DOHH2 (cell line): Measurements from ENCODE around the gene CFAP298.

Experiments
- H3F3A ChIP-seq: fragments of 200-600 bp; sonication (generic), shearing (Covaris generic); 2 replicates; pipeline ENCODE4 v1.6.0; 2016; ENCODE audit warnings: antibody characterized with exemption, mild to moderate bottlenecking; ENCODE audit not compliant: control insufficient read depth, insufficient read depth
- H3K27ac ChIP-seq: fragments of 200-600 bp; sonication (generic); 2 replicates; pipeline ENCODE4 v1.5.1; 2014; ENCODE audit warnings: low read depth, mild to moderate bottlenecking, low read length, moderate library complexity
- H3K27me3 ChIP-seq: fragments of 200-600 bp; sonication (generic); 2 replicates; pipeline ENCODE4 v1.6.1; 2014; ENCODE audit warnings: mild to moderate bottlenecking, low read length, mixed read lengths; ENCODE audit not compliant: control insufficient read depth
- H3K36me3 ChIP-seq: fragments of 200-600 bp; sonication (generic); 2 replicates; pipeline ENCODE4 v1.6.1; 2014; ENCODE audit warnings: mild to moderate bottlenecking, low read length, moderate library complexity, mixed read lengths; ENCODE audit not compliant: control insufficient read depth
- H3K4me1 ChIP-seq: fragments of 200-600 bp; sonication (generic); 2 replicates; pipeline ENCODE4 v1.6.1; 2014; ENCODE audit warnings: mild to moderate bottlenecking, low read length, mixed read lengths; ENCODE audit not compliant: control insufficient read depth
- H3K4me2 ChIP-seq: fragments of 200-600 bp; sonication (generic); 2 replicates; pipeline ENCODE4 v1.6.0; 2014; ENCODE audit warnings: mild to moderate bottlenecking, low read length, moderate library complexity
- H3K4me3 ChIP-seq: fragments of 200-600 bp; sonication (generic); 2 replicates; pipeline ENCODE4 v1.5.1; 2014; ENCODE audit warnings: mild to moderate bottlenecking, low read length, mixed read lengths
- H3K79me2 ChIP-seq: fragments of 200-600 bp; sonication (generic); 2 replicates; pipeline ENCODE4 v1.6.1; 2014; ENCODE audit warnings: mild to moderate bottlenecking, low read length, mixed read lengths; ENCODE audit not compliant: control insufficient read depth
- H3K9me2 ChIP-seq: fragments of 200-600 bp; sonication (generic); replicated peaks from 2 replicates; pipeline ENCODE4 v1.6.1; 2014; ENCODE audit warnings: mild to moderate bottlenecking, low read length, mixed read lengths; ENCODE audit not compliant: control insufficient read depth
- H3K9me3 ChIP-seq: fragments of 200-600 bp; sonication (generic); 2 replicates; pipeline ENCODE4 v1.6.1; 2014; ENCODE audit warnings: antibody characterized with exemption, low read length, mixed read lengths; ENCODE audit not compliant: control insufficient read depth, insufficient read depth
- H4K20me1 ChIP-seq: fragments of 200-600 bp; sonication (generic); 2 replicates; pipeline ENCODE4 v1.6.0; 2014; ENCODE audit warnings: low read depth, mild to moderate bottlenecking, antibody characterized with exemption, low read length, moderate library complexity; ENCODE audit not compliant: control insufficient read depth, insufficient read depth
- EZH2phosphoT487 ChIP-seq: fragments of 200-600 bp; sonication (generic); IDR thresholded peaks from 2 replicates; pipeline ENCODE4 v1.6.1; 2017; ENCODE audit warnings: borderline replicate concordance, mild to moderate bottlenecking, antibody characterized with exemption, low read length, moderate library complexity, mixed read lengths
- TF ChIP-seq, protein P1 (sequence below): fragments of 200-600 bp; sonication (generic); IDR thresholded peaks from one replicate; pipeline ENCODE4 v1.5.1; 2014; ENCODE audit warnings: antibody characterized with exemption, mild to moderate bottlenecking, low read depth, low read length; ENCODE audit not compliant: poor library complexity, severe bottlenecking

CFAP298 gene

GRCh38 chr21:32608851-32609250 is 3.3 kb downstream of the CFAP298 start:
- peaks cover 28% of the 10 kb centered on the region for H3K79me2 ChIP-seq
- H3F3A ChIP-seq = peaks cover 3% of the 10 kb centered on the region
- no peak overlapping the region for H3K4me3 ChIP-seq
- H4K20me1 ChIP-seq = no peaks in the 10 kb centered on the region
- H3K27me3 ChIP-seq = no peaks in the 10 kb centered on the region
- H3K9me2 ChIP-seq = no peaks in the 10 kb centered on the region
- peaks cover 68% of the 10 kb centered on the region for H3K36me3 ChIP-seq
- H3K9me3 ChIP-seq = no peaks in the 10 kb centered on the region
- no peak overlapping the region for H3K27ac ChIP-seq
- H3K4me1 ChIP-seq = peaks cover 16% of the 10 kb centered on the region
- TF ChIP-seq, protein P1, sequence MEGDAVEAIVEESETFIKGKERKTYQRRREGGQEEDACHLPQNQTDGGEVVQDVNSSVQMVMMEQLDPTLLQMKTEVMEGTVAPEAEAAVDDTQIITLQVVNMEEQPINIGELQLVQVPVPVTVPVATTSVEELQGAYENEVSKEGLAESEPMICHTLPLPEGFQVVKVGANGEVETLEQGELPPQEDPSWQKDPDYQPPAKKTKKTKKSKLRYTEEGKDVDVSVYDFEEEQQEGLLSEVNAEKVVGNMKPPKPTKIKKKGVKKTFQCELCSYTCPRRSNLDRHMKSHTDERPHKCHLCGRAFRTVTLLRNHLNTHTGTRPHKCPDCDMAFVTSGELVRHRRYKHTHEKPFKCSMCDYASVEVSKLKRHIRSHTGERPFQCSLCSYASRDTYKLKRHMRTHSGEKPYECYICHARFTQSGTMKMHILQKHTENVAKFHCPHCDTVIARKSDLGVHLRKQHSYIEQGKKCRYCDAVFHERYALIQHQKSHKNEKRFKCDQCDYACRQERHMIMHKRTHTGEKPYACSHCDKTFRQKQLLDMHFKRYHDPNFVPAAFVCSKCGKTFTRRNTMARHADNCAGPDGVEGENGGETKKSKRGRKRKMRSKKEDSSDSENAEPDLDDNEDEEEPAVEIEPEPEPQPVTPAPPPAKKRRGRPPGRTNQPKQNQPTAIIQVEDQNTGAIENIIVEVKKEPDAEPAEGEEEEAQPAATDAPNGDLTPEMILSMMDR = no peak
- no peak for TF ChIP-seq EZH2phosphoT487
- H3K4me2 ChIP-seq = no peak overlapping the region

GRCh38 chr21:32605469-32605868 is 6.7 kb downstream of the CFAP298 start:
- peaks cover 3% of the 10 kb centered on the region; the same call in 1 of the 2 replicates for H3K4me1 ChIP-seq
- TF ChIP-seq EZH2phosphoT487 = no peak
- TF ChIP-seq, protein P1 = no peak
- no peak overlapping the region for H3K4me3 ChIP-seq
- no peaks in the 10 kb centered on the region for H3K9me2 ChIP-seq
- H3F3A ChIP-seq = no peaks in the 10 kb centered on the region
- H3K36me3 ChIP-seq = peaks cover 87% of the 10 kb centered on the region
- no peaks in the 10 kb centered on the region for H4K20me1 ChIP-seq
- peaks cover 13% of the 10 kb centered on the region for H3K79me2 ChIP-seq
- no peaks in the 10 kb centered on the region for H3K9me3 ChIP-seq
- no peak overlapping the region for H3K4me2 ChIP-seq
- H3K27ac ChIP-seq = no peak overlapping the region
- H3K27me3 ChIP-seq = no peaks in the 10 kb centered on the region

DNA sequence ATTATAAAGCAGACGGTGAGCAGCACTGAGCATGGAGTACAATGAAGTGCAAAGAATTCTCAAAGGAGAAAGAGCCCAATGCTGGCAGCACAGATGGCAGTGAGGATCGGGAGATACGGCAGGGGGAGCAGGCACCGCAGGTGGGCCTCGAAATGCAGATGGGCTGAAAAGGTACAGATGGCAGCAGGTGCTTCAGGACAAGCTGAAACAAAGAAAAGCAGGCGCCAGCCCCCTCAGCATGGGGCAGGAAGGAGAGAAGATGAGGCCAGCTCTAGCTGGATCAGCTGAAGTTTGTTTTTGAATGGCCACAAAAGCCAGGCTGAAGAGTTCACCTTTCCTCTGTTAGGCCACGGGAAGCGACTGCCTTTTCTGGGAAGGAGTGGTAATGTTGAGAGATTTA is 7.7 kb downstream of the CFAP298 start:
- Histone ChIP-seq H3K4me3 (no peak overlapping the region), H3K27me3 (no peaks in the 10 kb centered on the region), H3K79me2 (0 out of 2 replicates have a peak, but pooled peaks cover 4% of the 10 kb centered on the region), H3K4me2 (no peak overlapping the region), H3K9me3 (no peaks in the 10 kb centered on the region), H4K20me1 (no peaks in the 10 kb centered on the region), H3K36me3 (peaks cover 87% of the 10 kb centered on the region), H3F3A (no peaks in the 10 kb centered on the region), H3K27ac (no peak overlapping the region), H3K9me2 (no peaks in the 10 kb centered on the region), H3K4me1 (no peaks in the 10 kb centered on the region)
- TF ChIP-seq EZH2phosphoT487 = no peak
- TF ChIP-seq, protein P1 = no peak
